ENCODE measurements around the gene PDZRN3. TPM values are rescaled to one million over a fixed set of nuclear protein-coding genes. Genes with fewer than 3 reads are reported as not detected.

The PDZRN3 gene
- total RNA-seq, 1 experiment from 2014 or later: not detected

DNA sequence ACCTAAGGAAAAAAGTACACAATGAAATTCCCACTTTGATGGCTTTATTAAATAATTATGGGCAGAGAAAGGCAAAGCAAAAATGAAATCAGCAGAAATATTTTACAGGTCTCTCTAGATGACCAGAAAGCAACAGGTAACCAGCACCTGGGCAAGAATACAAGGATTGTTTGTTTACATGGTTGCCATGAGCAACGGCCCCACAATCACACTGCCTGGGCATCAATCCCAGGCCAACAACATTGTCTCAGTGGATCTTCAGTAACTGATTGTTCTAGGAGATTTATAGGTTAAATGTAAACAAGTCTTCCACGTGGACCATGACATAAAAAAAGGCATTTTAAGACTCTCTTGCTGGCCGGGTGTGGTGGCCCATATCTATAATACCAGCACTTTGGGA, 82.6 kb downstream of the PDZRN3 start:
- Mint-ChIP-seq H3K4me3 (ENCODE audit: low read depth, unreplicated experiment) (no peak overlapping the region), H3K9me3 (ENCODE audit: low read depth, unreplicated experiment) (peaks cover 2% of the 10 kb centered on the region), H3K36me3 (ENCODE audit: insufficient read depth, unreplicated experiment) (no peaks in the 10 kb centered on the region), H3K27me3 (ENCODE audit: unreplicated experiment) (no peaks in the 10 kb centered on the region), H3K27ac (ENCODE audit: unreplicated experiment) (no peak overlapping the region), H3K4me1 (ENCODE audit: low read depth, unreplicated experiment) (no peaks in the 10 kb centered on the region)
- no TSS peak for BruUV-seq (replicated peaks)
- DNase-seq: no peak
- intact Hi-C loops (cut with micrococcal nuclease; ENCODE audit: unreplicated experiment): no loop called here
- CTCF ChIA-PET: no interaction called here
- TF ChIP-seq, protein P1, sequence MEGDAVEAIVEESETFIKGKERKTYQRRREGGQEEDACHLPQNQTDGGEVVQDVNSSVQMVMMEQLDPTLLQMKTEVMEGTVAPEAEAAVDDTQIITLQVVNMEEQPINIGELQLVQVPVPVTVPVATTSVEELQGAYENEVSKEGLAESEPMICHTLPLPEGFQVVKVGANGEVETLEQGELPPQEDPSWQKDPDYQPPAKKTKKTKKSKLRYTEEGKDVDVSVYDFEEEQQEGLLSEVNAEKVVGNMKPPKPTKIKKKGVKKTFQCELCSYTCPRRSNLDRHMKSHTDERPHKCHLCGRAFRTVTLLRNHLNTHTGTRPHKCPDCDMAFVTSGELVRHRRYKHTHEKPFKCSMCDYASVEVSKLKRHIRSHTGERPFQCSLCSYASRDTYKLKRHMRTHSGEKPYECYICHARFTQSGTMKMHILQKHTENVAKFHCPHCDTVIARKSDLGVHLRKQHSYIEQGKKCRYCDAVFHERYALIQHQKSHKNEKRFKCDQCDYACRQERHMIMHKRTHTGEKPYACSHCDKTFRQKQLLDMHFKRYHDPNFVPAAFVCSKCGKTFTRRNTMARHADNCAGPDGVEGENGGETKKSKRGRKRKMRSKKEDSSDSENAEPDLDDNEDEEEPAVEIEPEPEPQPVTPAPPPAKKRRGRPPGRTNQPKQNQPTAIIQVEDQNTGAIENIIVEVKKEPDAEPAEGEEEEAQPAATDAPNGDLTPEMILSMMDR (IDR thresholded peaks at IDR 0.05; ENCODE audit: unreplicated experiment): no peak

DNA sequence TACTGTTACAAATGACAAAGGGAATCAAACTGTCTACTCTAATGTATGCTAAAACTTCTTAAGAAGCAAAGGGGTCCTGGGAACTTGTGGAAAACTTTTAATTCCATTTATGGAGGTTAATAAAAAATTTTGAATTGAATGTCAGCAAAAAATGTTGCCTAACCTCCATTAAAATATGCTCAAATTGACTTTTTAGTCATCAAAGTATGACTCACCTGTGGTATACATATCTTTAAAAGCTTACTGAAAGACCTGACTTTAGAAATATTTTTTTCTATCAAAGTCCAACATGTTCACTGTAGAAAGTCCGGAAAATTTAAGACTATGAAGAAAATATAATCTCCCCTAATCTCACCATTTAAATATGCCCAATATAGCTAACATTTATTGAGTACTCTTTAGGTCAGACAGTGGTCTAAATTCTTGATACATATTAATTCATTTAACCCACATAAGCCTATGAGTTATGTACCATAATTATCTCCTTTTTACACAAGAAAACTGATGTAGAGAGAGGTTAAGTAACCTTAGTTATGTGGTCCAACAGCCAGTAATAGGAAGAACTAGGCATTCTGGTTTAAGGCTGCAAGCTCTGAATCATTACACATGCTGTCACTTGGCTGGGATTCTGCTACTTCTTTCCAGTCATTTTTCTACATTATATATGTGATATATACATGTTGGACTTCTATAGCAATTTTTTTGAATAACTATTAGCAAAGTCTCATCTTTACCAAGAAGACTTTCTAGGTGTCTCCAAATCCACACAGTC, 83.6 kb downstream of the PDZRN3 start:
- no peak overlapping the region for H3K27ac Mint-ChIP-seq (ENCODE audit: unreplicated experiment)
- no peak for DNase-seq
- H3K4me3 Mint-ChIP-seq (ENCODE audit: low read depth, unreplicated experiment): no peak overlapping the region
- TF ChIP-seq, protein P1 (IDR thresholded peaks at IDR 0.05; ENCODE audit: unreplicated experiment): no peak
- peaks cover 2% of the 10 kb centered on the region for H3K9me3 Mint-ChIP-seq (ENCODE audit: low read depth, unreplicated experiment)
- no peaks in the 10 kb centered on the region for H3K4me1 Mint-ChIP-seq (ENCODE audit: low read depth, unreplicated experiment)
- intact Hi-C loops (cut with micrococcal nuclease; ENCODE audit: unreplicated experiment): no loop called here
- H3K36me3 Mint-ChIP-seq (ENCODE audit: insufficient read depth, unreplicated experiment): no peaks in the 10 kb centered on the region
- CTCF ChIA-PET: no interaction called here
- no peaks in the 10 kb centered on the region for H3K27me3 Mint-ChIP-seq (ENCODE audit: unreplicated experiment)
- no TSS peak for BruUV-seq (replicated peaks)

DNA sequence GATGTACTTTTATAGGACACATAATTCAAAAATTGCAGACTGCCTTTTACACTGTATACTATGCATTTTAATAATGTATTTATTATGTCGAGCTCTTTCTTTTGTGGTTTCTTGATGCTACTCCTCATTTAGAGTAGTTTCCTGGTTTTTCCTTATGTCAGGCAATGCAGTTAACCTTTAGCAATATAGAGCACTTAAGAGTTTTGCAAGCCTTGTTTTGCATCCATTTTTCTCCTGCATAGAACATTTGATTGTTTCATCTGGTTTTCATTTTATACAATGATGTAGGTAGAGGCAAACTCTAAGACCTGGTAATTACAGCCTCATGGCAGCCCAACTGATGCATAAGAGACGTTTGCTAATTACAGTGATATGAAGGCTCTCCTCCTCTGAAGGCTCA, 86.3 kb downstream of the PDZRN3 start:
- no peaks in the 10 kb centered on the region for H3K4me1 Mint-ChIP-seq (ENCODE audit: low read depth, unreplicated experiment)
- BruUV-seq (replicated peaks): no TSS peak
- peaks cover 2% of the 10 kb centered on the region for H3K9me3 Mint-ChIP-seq (ENCODE audit: low read depth, unreplicated experiment)
- no peak for DNase-seq
- TF ChIP-seq, protein P1 (IDR thresholded peaks at IDR 0.05; ENCODE audit: unreplicated experiment): no peak
- no peak overlapping the region for H3K27ac Mint-ChIP-seq (ENCODE audit: unreplicated experiment)
- intact Hi-C loops (cut with micrococcal nuclease; ENCODE audit: unreplicated experiment): no loop called here
- CTCF ChIA-PET: no interaction called here
- no peaks in the 10 kb centered on the region for H3K27me3 Mint-ChIP-seq (ENCODE audit: unreplicated experiment)
- H3K36me3 Mint-ChIP-seq (ENCODE audit: insufficient read depth, unreplicated experiment): no peaks in the 10 kb centered on the region
- no peak overlapping the region for H3K4me3 Mint-ChIP-seq (ENCODE audit: low read depth, unreplicated experiment)

DNA sequence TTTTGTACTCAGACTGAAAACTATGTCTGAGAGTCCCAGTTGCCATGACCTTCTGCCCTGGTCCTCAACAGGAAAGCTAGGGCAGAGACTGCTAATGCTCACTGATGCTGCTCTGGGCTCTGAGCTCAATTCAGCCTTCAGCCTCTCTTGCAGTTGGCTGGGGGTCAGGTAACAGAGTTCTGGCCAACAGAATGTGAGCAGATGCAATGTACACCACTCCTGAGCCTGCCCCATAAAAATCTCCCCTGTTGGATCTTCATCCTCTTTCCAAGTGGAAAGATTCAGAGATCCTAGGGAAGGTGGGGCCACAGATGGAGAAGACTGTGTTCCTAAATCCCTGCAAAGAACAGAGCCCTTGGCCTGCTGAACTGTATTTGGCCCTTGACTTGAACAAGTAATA, 87.8 kb downstream of the PDZRN3 start:
- H3K36me3 Mint-ChIP-seq (ENCODE audit: insufficient read depth, unreplicated experiment): no peaks in the 10 kb centered on the region
- no TSS peak for BruUV-seq (replicated peaks)
- peaks cover 2% of the 10 kb centered on the region for H3K9me3 Mint-ChIP-seq (ENCODE audit: low read depth, unreplicated experiment)
- intact Hi-C loops (cut with micrococcal nuclease; ENCODE audit: unreplicated experiment): no loop called here
- TF ChIP-seq, protein P1 (IDR thresholded peaks at IDR 0.05; ENCODE audit: unreplicated experiment): no peak
- H3K27me3 Mint-ChIP-seq (ENCODE audit: unreplicated experiment): no peaks in the 10 kb centered on the region
- no peaks in the 10 kb centered on the region for H3K4me1 Mint-ChIP-seq (ENCODE audit: low read depth, unreplicated experiment)
- no peak overlapping the region for H3K4me3 Mint-ChIP-seq (ENCODE audit: low read depth, unreplicated experiment)
- no peak for DNase-seq
- H3K27ac Mint-ChIP-seq (ENCODE audit: unreplicated experiment): no peak overlapping the region
- CTCF ChIA-PET: no interaction called here
